Kidney epithelial cell (primary cell): ENCODE results near the gene TRPM3. TPM values are rescaled to one million over a fixed set of nuclear protein-coding genes. Genes with fewer than 3 reads are reported as not detected.

Experiments
- DNase-seq: peaks from one replicate; pipeline ENCODE4 v3.0.0-alpha.2; 2010; ENCODE audit warnings: low read depth
- H3K27me3 ChIP-seq: 2 replicates; pipeline ENCODE4 v1.6.0; 2011; ENCODE audit warnings: low read length; ENCODE audit not compliant: control insufficient read depth, insufficient read depth
- H3K36me3 ChIP-seq: 2 replicates; pipeline ENCODE4 v1.5.1; 2011; ENCODE audit warnings: low read length; ENCODE audit not compliant: control insufficient read depth, insufficient read depth
- H3K4me3 ChIP-seq: 2 replicates; pipeline ENCODE4 v1.5.1; 2011; ENCODE audit warnings: low read depth, mild to moderate bottlenecking, control low read depth, low read length
- CTCF ChIP-seq: IDR thresholded peaks from 2 replicates; pipeline ENCODE4 v1.5.1; 2011; ENCODE audit warnings: mild to moderate bottlenecking, moderate library complexity, low read length, control low read depth, inconsistent platforms; ENCODE audit not compliant: insufficient read depth, poor library complexity, severe bottlenecking
- total RNA-seq: library from RNA; depleted of rRNA; stranded (reverse); fragments of >200 nt; gene quantifications from 2 replicates; pipeline ENCODE4 v1.2.3, GENCODE V29; 2015

TRPM3 gene
- total RNA-seq, 1 donor from 2014 or later, result not detected

DNA sequence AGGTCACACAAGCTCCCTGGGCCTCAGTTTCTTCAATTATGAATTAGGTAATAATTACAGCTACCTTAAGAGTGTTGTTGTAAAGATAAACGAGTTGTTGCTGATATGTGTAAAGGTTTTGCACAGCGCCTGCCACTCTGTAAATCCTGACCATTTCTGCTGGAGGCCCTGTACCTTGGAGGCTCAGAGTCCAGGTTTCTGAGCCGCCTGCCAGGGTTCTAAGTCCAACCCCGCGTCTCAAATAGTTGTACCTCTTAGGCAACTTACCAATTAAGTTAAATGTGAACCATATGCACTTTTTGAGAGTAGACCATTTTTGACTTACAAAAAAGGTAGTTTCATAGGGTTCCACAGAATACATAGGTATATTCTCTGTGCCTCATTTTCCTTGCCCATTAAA, 550.2 kb downstream of the TRPM3 start:
- H3K27me3 ChIP-seq, result no peaks in the 10 kb centered on the region
- no peak for DNase-seq
- no peak for TF ChIP-seq CTCF
- no peaks in the 10 kb centered on the region for H3K36me3 ChIP-seq
- no peak overlapping the region for H3K4me3 ChIP-seq

GRCh38 chr9:70569791-70570190, 551.6 kb downstream of the TRPM3 start:
- Histone ChIP-seq H3K36me3 (no peaks in the 10 kb centered on the region), H3K4me3 (no peak overlapping the region), H3K27me3 (no peaks in the 10 kb centered on the region)
- no peak for DNase-seq
- TF ChIP-seq CTCF, result no peak

GRCh38 chr9:70569070-70569772, 552.2 kb downstream of the TRPM3 start:
- Histone ChIP-seq H3K27me3 (no peaks in the 10 kb centered on the region), H3K4me3 (no peak overlapping the region), H3K36me3 (no peaks in the 10 kb centered on the region)
- no peak for DNase-seq
- TF ChIP-seq CTCF, result no peak

- no peak for TF ChIP-seq CTCF
- DNase-seq, result no peak
- H3K4me3 ChIP-seq, result no peak overlapping the region
- H3K27me3 ChIP-seq, result no peaks in the 10 kb centered on the region
- H3K36me3 ChIP-seq, result no peaks in the 10 kb centered on the region
These were observed 553.9 kb downstream of the TRPM3 start for GRCh38 chr9:70567511-70567910.

DNA sequence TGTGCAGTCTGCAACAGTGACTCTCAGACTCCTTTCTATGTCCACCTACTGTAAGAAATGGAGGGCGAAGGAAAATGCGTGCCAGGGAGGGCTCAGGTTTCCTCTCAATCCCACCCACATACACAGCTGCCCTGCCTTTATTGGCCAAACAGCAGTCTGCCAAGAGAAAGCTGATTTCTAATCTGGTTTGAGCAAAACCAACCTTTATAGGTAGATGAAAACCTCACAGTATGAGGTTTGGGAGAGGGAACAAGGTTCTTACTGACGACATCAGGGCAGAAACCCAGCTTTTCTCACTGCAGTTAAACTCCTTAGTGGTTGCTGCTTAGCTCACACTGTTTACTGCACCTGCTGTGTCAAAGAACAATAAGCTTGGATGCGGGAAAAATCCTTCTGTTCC, 554.7 kb downstream of the TRPM3 start:
- H3K36me3 ChIP-seq, result no peaks in the 10 kb centered on the region
- no peak overlapping the region for H3K4me3 ChIP-seq
- TF ChIP-seq CTCF, result no peak
- no peak for DNase-seq
- no peaks in the 10 kb centered on the region for H3K27me3 ChIP-seq

GRCh38 chr9:70566066-70566465, 555.4 kb downstream of the TRPM3 start:
- no peak overlapping the region for H3K4me3 ChIP-seq
- H3K27me3 ChIP-seq, result no peaks in the 10 kb centered on the region
- no peaks in the 10 kb centered on the region for H3K36me3 ChIP-seq
- no peak for TF ChIP-seq CTCF
- no peak for DNase-seq
